Colon (tissue), 2 donors: ENCODE results near the gene UPK1B.
"Not testable (repeated sequence)": the region's sequence is repeated elsewhere in the genome, so short reads cannot be mapped to it uniquely, and the experiment has no call there.

Source experiments
- FAIRE-seq: peaks from 2 replicates; lab custom pipeline; 2012; peaks lifted over from hg19 to GRCh38; lab: Jason Lieb, UNC
- donor health status: control.
- donor health status: control.

The UPK1B gene

DNA sequence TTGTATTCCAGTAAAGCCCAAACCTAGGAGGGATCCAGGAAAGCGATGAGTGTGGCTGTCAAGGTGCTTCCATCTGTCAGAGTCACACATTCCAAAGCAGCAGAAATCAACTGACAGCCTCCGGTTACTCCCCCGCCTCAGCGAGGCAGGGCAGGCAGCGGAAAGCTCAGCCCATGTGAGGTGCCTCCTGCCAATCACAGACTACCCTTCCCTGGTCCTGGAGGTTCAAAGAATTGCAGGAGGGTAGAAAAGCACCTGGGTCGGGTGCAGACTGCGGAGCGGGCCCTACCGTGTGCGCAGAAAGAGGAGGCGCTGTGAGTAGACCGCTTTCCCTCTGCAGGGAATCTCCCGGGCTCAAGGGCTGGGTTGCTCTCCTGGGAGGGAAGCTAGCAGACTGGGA lies at the start of gene UPK1B:
TSS of gene UPK1B (plus strand) at position 274 of the 400 bp plus-strand sequence. CDS start 13,144 bp downstream, outside the sequence.
- no peak for FAIRE-seq

DNA sequence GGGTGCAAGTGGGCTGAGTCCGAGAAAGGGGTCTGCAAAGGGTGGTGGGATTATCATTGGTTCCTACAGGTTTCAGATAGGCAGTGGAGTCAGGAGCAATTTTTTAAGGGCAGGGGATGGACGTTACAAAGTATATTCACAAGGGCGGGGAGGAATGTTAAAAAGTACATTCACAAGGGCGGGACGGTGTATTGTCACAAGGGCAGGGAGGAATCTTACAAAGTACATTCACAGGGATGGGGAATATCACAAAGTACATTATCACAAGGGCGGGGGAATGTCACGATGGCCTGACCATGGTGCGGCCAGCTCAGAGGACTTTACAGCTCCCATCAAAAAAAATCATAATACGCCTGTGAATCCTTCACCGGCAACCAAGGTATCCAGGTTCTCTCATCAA lies 48.1 kb upstream of the UPK1B start:
- no peak for FAIRE-seq

DNA sequence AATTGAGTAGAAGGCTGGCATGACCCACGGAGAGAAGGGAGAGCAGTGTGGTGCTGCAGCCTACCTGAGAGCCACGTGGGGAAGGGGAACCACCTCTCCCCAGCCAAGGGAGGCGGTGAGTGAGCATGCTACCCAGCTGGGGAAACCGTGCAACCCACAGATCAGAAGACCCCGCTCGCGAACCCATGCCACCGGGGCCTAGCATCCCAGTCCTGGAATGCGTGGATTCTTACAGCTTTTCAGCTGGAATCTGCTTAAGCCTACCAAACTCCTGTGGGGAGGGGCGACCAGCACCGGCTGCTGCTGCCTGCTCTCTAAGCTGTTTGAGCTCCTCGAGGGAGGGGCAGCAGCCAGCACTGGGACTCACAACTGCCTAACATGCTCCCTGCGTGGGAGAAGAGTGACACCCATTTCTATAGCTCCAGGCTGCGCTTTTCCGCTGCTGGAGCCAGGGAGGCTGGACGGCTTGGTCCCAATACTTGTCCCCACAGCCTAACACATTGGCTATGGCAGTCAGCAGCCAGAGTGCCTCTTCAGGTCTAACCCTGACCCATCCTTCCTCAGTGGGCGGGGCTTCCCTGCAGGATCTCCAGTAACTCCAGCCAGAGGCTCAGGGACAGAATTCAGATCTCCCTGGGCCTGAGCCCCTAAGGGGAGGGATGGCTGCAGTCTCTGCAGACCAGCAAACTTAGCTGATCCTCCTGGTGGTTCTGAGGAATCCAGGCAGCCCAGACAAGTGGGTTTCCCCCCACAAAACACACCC lies 47.5 kb upstream of the UPK1B start:
- FAIRE-seq = no peak

DNA sequence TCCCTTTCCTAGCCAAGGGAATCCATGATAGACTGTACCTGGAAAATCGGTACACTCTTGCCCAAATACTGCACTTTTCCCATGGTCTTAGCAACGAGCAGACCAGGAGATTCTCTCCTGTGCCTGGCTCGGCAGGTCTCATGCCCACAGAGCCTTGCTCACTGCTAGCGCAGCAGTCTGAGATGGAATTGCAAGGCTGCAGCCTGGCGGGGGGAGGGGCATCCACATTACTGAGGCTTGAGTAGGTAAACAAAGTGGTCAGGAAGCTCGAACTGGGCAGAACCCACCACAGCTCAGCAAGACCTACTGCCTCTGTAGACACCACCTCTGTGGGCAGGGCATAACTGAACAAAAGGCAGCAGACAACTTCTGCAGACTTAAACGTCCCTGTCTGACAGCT lies 43.1 kb upstream of the UPK1B start:
- FAIRE-seq = not testable (repeated sequence)

DNA sequence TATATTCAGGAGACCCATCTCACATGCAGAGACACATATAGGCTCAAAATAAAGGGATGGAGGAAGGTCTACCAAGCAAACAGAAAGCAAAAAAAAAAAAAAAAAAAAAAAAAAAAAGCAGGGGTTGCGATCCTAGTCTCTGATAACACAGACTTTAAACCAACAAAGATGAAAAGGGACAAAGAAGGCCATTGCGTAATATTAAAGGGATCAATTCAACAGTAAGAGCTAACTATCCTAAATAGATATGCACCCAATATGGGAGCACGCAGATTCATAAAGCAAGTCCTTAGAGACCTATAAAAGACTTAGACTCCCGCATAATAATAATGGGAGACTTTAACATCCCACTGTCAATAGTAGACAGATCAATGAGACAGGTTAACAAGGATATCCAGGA lies 41.1 kb upstream of the UPK1B start:
- FAIRE-seq = not testable (repeated sequence)

DNA sequence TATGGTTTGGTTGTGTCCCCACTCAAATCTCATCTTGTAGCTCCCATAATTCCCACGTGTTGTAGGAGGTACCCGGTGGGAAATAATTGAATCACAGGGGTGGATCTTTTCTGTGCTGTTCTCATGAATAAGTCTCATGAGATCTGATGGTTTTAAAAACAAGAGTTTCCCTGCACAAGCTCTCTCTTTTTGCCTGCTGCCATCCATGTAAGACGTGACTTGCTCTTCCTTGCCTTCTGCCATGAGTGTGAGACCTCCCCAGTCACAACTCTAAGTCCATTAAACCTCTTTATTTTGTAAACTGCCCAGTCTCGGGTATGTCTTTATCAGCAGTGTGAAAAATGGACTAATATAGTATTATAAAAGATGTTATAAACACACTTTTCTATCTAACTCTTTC lies 34.0 kb upstream of the UPK1B start:
- not testable (repeated sequence) for FAIRE-seq

DNA sequence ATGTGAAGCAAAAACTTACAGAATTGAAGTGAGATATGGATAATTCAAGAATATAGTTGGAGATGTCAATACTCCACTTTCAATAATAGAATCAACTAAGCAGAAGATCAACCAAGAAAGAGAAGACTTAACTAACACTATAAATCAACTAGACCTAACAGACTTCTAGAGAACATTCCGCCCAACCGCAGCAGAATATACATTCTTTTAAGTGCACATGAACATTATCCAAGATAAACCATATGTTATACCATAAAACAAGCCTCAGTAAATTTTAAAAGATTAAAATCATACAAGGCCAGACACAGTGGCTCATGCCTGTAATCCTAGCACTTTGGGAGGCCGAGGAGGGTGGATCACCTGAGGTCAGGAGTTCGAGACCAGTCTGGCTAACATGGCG lies 32.9 kb upstream of the UPK1B start:
- no peak for FAIRE-seq

DNA sequence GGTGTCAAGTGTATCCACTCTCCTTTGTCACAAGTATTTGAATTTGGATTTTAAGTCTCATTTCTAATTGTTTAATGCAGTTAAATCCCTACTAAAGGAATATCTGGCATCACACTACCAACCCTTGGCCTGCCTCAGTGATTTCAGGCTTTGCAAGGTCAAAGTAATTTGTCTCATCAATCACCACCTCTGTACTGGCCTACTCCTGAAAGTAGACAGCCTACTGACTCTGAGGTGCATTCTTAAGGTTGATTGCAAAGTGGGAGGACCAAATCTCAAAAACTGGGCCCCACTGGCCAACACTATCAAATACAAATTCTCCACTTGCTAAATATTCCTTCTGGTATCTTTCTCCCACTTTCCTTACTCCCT lies 28.3 kb upstream of the UPK1B start:
- no peak for FAIRE-seq

DNA sequence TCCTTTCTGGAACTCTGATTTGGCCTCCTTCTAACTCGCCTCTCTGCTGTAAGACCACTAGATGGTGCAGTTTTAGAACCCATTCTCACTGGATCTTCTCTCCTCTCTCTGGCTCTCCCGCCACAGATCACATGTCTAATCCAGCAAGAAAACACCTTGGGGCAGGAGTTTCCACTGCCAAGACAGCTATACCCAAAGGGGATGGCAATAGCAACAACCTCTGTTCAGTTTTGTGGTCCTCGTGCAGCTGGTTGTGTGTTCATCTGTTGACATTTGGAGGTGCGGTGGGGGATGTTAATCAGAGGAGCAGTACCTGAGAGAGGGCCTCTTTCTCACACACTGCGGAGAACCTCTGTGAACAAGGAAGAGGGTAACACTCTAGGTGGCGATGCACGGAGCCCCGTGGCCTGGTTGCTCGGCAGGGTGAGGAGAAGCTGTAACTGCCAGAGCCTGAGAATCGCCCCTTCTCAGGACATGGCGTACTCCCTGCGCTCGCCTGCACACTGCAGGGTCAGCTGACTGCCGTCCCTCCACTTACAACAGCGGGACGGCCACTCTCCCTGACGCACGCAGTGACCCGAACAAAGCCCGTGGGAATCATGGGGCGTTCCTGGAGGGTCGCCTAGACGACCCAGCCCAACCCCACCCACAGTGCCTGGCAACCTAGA lies 27.8 kb upstream of the UPK1B start, which contains the start of gene TEX55:
TSS of gene TEX55 (plus strand) at position 666 of the 668 bp plus-strand sequence. CDS start 25 bp downstream, outside the sequence.
- FAIRE-seq = no peak

DNA sequence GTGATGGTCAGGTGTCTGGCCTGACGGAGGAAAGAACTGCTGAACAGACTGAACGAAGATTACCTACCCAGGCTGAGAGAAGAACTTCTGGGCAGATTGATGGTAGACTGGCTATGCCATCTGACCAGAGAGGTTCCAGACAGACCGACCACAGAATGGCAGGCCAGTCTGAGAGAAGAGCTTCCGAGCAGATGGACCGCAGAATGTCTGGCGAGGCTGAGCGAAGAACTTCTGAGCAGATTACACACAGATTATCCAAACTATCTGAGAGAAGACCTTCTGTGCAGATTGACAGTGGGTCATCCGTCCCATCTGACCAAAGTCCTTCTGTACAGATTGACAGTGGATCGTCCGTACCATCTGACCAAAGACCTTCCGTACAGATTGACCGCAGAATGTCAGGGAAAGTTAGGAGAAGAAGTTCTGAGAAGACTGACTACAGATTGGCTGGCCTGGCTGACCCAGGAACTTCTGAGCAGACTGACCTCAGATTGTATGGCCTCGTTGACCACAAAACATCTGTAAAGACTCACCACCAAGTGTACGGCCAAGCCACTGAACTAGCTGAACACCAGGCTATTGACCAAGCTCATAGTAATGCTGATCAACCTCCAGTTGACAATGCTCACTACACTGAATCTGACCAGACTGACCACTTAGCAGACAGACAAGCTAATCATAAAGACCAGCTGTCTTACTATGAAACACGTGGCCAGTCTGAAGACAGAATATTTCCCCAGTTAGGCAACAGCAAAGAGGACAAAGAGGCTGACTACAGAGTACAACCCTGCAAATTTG lies 26.6 kb upstream of the UPK1B start:
- FAIRE-seq = no peak

DNA sequence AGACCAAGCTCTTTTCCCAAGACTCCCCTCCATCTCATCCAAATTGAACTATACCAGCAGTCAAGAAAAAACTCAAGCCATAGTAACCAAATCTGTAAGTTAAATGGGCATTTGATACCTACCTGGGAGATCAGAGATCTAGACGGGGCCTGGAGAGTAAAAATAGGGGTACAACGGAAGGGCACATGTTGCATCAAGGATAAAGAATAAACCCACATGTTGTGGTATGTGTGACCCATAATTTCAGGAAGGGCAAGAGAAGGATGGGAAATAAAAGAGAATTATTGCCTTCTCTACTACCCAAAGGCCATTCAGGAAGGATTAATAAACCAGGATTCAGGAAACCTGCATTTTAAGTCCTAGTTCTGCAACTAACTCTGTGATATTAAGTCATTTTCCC lies 25.9 kb upstream of the UPK1B start:
- FAIRE-seq = no peak

DNA sequence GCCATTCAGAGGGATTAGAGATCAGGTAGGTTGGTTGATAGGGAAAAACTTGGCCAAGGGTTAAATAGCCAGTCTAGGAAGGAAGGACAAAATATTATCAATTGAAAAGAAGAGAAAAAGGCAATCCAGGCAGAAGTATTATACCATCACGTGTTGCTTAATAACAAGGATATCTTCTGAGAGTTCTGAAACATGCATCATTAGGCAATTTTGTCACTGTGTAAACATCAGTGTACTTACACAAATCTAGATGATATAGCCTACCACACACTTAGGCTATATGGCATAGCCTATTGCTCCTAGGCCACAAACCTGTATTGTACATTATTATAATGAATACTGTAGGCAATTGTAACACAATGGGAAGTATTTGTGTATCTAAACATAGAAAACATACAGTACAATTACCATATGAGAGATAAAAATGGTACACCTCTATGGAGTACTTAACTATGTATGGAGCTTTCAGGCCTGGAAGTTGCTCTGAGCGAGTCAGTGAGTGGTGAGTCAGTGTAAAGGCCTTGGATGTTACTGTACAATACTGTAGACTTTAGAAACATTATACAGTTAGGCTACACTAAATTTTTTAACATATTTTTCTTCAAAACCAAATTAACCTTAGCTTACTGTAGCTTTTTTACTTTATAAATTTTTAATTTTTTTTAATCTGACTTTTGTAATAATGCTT lies 24.8 kb upstream of the UPK1B start:
- FAIRE-seq = no peak

DNA sequence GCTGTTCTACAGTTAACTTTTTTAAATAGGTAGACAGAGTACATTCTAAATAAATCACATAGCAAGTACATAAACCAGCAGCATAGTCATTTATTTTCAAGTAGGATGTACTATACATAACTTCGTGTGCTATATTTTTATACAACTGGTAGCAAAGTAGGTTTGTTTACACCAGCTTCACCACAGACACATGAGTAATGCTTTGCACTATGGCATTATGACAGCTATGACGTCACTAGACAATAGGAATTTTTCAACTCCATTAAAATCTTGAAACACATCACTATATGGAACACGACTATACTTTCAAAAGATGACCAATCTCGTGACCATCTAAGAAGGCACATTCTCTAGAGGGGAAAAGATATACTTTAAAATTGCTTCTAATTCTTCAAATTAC lies 23.9 kb upstream of the UPK1B start:
- no peak for FAIRE-seq

DNA sequence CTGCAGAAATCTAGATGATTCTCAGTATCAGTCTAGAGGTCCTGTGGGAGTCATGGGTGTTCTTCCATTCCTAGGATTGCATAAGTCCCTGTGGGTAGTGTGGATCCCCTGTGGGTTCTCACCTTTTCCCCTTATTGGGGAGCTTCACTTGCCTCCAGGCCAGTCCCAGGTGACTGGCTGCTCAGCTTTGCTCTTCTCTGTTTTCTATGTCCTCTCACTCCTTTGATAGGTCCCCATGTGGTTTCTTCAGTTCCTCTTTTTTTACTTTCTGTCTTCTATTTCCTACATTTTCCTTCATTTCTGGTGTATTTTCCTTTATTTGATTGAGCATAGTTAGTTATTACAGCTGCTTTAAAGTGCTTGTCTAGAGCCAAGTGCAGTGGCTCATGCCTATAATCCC lies 16.5 kb upstream of the UPK1B start:
- FAIRE-seq = no peak

DNA sequence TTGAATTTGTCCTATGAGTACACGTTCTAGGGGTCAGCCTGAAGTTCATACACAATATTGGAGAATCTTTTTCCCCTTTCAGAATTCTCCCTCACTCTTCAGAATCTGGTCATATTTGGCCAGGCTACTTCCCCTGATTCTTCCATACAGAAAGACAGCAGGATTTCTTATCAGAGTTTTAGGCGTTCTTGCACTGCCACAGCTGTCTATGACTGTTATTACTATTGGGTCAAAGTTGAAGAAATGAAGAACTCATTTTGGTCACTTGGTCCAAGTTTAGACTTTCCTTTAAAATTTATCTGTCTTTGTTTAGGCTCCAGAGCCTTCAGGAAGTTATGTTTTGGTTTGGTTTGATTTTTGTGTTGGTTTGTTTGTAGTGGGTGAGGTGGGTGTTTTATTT lies 15.4 kb upstream of the UPK1B start:
- FAIRE-seq = no peak

DNA sequence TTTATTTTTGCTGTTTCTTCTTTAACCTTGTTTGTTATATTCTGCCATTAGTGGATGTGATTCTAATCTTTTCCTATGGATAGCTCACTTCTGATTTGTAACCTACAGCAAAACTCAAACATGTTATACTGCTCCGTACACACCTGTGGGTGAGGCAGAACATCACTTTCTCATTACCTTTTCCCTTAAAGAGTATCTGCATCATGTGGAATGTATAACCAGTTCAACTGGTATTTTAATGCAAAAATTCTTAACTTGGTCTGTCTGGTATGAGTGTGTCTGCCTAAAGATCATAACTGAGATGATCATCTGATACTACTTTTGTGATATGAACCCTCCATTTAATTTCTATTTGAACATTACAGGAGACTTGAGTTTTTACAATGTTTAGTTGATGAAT lies 13.0 kb upstream of the UPK1B start:
- FAIRE-seq = no peak

DNA sequence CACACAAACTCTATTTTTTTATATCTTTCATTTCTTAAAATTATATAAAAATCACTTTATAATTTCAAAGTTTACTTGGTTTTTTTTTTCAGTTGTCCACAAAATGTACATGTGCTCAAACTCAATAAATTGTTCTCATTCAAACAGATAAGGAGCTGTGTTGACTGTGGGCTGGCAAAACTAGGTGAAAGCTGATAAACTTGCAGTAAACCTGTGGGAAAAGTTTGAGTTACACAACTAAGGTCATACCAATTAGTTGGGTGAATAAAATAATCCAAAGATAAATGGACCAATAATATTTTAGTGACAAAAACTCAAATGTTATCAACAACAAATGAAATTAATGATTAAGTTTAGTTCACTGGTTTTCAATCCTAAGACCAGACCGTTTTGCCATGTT lies 12.6 kb upstream of the UPK1B start:
- FAIRE-seq = no peak

DNA sequence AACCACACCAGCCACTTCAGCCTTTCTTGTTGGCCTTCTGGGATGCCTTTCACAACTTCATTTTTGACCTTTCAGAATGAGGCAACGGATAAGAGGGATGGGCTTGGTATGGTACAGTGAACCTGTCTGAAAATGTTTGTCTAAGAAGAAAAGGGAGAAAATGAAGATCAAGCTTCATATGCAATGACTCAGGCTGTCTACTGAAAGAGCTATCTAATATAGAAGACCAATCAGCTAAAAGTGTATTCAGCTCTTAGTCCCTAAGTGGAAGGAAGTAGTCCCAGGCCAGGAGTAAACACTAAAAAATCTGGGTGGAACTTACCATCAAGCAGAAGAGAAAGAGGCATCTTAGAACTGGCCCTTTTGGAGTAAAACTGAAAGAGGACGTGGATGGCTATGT lies 12.2 kb upstream of the UPK1B start:
- FAIRE-seq = no peak

DNA sequence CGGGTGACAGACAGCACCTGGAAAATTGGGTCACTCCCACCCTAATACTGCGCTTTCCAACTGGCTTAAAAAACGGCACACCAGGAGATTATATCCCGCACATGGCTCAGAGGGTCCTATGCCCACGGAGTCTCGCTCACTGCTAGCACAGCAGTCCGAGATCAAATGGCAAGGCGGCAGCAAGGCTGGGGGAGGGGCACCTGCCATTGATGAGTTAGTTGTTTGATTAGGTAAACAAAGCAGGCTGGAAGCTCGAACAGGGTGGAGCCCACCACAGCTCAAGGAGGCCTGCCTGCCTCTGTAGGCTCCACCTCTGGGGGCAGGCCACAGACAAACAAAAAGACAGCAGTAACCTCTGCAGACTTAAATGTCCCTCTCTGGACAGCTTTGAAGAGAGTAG lies 8.7 kb upstream of the UPK1B start:
- not testable (repeated sequence) for FAIRE-seq

DNA sequence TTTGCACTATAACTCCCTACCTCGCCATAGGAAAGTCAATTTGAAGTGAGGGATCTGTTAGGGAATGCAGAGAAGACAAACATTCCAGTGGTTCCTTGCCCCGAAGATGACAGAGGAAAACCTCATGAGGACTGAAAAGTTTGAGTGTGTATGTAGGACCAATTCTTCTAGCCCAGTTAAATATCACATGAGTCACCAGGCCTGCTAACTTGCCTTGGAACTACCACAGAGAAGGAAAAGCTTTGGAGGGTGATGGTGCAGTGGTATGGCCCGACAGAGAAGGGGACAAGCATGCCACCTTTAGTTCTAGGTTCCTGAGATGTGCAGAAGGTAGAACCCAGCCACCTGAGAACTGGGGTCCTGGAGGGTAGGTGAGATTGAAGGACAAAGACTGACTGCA lies 2.6 kb upstream of the UPK1B start:
- no peak for FAIRE-seq

DNA sequence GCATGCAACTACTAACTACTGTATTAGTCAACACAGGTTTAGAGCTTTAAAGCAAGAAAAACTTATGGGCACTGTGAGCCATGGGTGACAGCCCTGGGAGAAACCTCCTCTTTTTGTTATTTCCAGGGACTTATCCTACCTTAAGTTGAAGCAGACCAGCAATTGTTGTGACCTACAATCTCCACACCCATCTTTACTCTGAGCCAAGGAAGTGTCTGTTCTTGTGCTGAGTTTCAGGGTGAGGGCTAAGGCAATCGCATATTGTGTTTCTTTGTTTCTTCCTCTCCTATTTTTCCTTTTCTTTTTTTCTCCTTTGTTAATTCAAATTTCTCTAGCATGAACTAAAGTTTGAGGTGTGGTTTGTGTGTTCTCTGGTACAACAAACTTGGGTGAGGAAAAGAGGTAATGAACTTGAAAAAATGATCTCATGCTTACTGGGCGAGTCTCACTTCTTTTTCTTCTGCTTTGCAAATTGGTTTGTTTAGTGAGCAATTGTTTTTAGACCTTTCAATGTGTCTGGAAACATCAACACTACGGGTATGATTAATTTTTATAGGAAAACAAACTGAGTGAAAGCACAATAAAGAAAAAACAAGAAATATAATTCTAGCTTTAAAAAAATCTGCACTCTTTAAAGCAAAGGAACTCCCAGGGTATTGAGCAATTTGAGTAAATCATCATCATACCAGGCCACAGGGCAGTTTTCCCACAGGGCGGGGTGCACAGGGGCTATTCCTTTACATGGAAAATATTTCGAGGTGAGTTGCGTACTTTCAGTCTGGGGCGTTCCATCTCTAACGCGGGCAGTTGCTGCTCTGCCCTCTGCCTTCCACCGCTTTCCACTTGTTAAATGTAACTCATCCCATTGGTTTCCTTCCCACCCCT lies 2.7 kb downstream of the UPK1B start:
- peak; percentile 33 for FAIRE-seq
